ENCODE results near the gene RREB1.

Gene RREB1

GRCh38 chr6:7161845-7162244 is 54.1 kb downstream of the RREB1 start:
- DNase-seq (ENCODE audit: extremely low spot score): no peak
- POLR2A ChIA-PET: no interaction called here
- CTCF ChIA-PET: interaction anchor here (0.7 kb wide), 1 partner anchor 9 kb away, joined by 5 read pairs; no protein-coding TSS in a partner anchor
- TF ChIP-seq ARNT (IDR thresholded peaks at IDR 0.05) (no peak), LEF1 (IDR thresholded peaks at IDR 0.05; ENCODE audit: borderline replicate concordance) (no peak), ELF4 (IDR thresholded peaks at IDR 0.05) (no peak), FOXA1 (IDR thresholded peaks at IDR 0.05) (no peak)

- no peak for DNase-seq (ENCODE audit: extremely low spot score)
- POLR2A ChIA-PET: no interaction called here
- TF ChIP-seq FOXA1 (IDR thresholded peaks at IDR 0.05) (no peak), PKNOX1 (IDR thresholded peaks at IDR 0.05) (no peak), FOXM1 (IDR thresholded peaks at IDR 0.05; ENCODE audit: borderline replicate concordance) (no peak), BHLHE40 (IDR thresholded peaks at IDR 0.05; ENCODE audit: borderline replicate concordance) (no peak), ELF4 (IDR thresholded peaks at IDR 0.05) (no peak), L3MBTL2 (conservative IDR thresholded peaks at IDR 0.05) (no peak), ZNF384 (IDR thresholded peaks at IDR 0.05) (no peak), LEF1 (IDR thresholded peaks at IDR 0.05; ENCODE audit: borderline replicate concordance) (no peak), TARDBP (IDR thresholded peaks at IDR 0.05) (no peak), ARNT (IDR thresholded peaks at IDR 0.05) (no peak), NFRKB (IDR thresholded peaks at IDR 0.05) (no peak), CTBP1 (IDR thresholded peaks at IDR 0.05; ENCODE audit: borderline replicate concordance) (no peak), HDGF (IDR thresholded peaks at IDR 0.05; ENCODE audit: borderline replicate concordance) (no peak), SP1 (IDR thresholded peaks at IDR 0.05) (no peak)
- CTCF ChIA-PET: no interaction called here
These were observed 55.9 kb downstream of the RREB1 start for GRCh38 chr6:7163661-7164071.

- ChIA-PET CTCF (interaction anchor here (0.8 kb wide), 1 partner anchor 405 kb away, joined by 4 read pairs; no protein-coding TSS in a partner anchor), POLR2A (no interaction called here)
- TF ChIP-seq FOXM1 (IDR thresholded peaks at IDR 0.05; ENCODE audit: borderline replicate concordance): no peak
- no peak for TF ChIP-seq LEF1 (IDR thresholded peaks at IDR 0.05; ENCODE audit: borderline replicate concordance)
- no peak for TF ChIP-seq ELF4 (IDR thresholded peaks at IDR 0.05)
- no peak for TF ChIP-seq NFRKB (IDR thresholded peaks at IDR 0.05)
- no peak for TF ChIP-seq CTBP1 (IDR thresholded peaks at IDR 0.05; ENCODE audit: borderline replicate concordance)
- TF ChIP-seq ZNF384 (IDR thresholded peaks at IDR 0.05): no peak
- TF ChIP-seq L3MBTL2 (conservative IDR thresholded peaks at IDR 0.05): no peak
- no peak for TF ChIP-seq HDGF (IDR thresholded peaks at IDR 0.05; ENCODE audit: borderline replicate concordance)
- no peak for TF ChIP-seq PKNOX1 (IDR thresholded peaks at IDR 0.05)
- TF ChIP-seq SP1 (IDR thresholded peaks at IDR 0.05): no peak
- no peak for TF ChIP-seq SUZ12 (IDR thresholded peaks at IDR 0.05)
- TF ChIP-seq TARDBP (IDR thresholded peaks at IDR 0.05): no peak
- TF ChIP-seq BHLHE40 (IDR thresholded peaks at IDR 0.05; ENCODE audit: borderline replicate concordance): no peak
- TF ChIP-seq FOXK2 (IDR thresholded peaks at IDR 0.05): no peak
- TF ChIP-seq ARNT (IDR thresholded peaks at IDR 0.05): no peak
- TF ChIP-seq FOXA1 (IDR thresholded peaks at IDR 0.05): no peak
- no peak for DNase-seq (ENCODE audit: extremely low spot score)
These were observed 56.8 kb downstream of the RREB1 start for GRCh38 chr6:7164536-7165001.

GRCh38 chr6:7165002-7165889 is 57.5 kb downstream of the RREB1 start:
- DNase-seq (ENCODE audit: extremely low spot score): no peak
- TF ChIP-seq NFRKB (IDR thresholded peaks at IDR 0.05) (no peak), SP1 (IDR thresholded peaks at IDR 0.05) (no peak), FOXK2 (IDR thresholded peaks at IDR 0.05) (no peak), ELF4 (IDR thresholded peaks at IDR 0.05) (no peak), ARNT (IDR thresholded peaks at IDR 0.05) (no peak)
- ChIA-PET CTCF (interaction anchor here (0.8 kb wide), 1 partner anchor 406 kb away, joined by 4 read pairs; no protein-coding TSS in a partner anchor), POLR2A (interaction anchor here (0.6 kb wide), 1 partner anchor 488 kb away, joined by 3 read pairs; no protein-coding TSS in a partner anchor)

GRCh38 chr6:7165890-7166267 is 58.1 kb downstream of the RREB1 start:
- ChIA-PET POLR2A (no interaction called here), CTCF (no interaction called here)
- TF ChIP-seq HDGF (IDR thresholded peaks at IDR 0.05; ENCODE audit: borderline replicate concordance) (no peak), ARNT (IDR thresholded peaks at IDR 0.05) (no peak), BHLHE40 (IDR thresholded peaks at IDR 0.05; ENCODE audit: borderline replicate concordance) (no peak), SUZ12 (IDR thresholded peaks at IDR 0.05) (no peak), L3MBTL2 (conservative IDR thresholded peaks at IDR 0.05) (no peak), ZNF384 (IDR thresholded peaks at IDR 0.05) (no peak), SP1 (IDR thresholded peaks at IDR 0.05) (no peak), LEF1 (IDR thresholded peaks at IDR 0.05; ENCODE audit: borderline replicate concordance) (no peak)
- no peak for DNase-seq (ENCODE audit: extremely low spot score)

GRCh38 chr6:7166410-7167293 is 58.9 kb downstream of the RREB1 start:
- no peak for DNase-seq (ENCODE audit: extremely low spot score)
- POLR2A ChIA-PET: no interaction called here
- TF ChIP-seq TARDBP (IDR thresholded peaks at IDR 0.05) (no peak), ZNF384 (IDR thresholded peaks at IDR 0.05) (no peak)
- CTCF ChIA-PET: no interaction called here
